Activated T-helper 2 cell treated with anti-CD3 and anti-CD28 coated beads, Interferon-gamma antibody, Interleukin-2, Interleukin-4, amounts not matched to agents 10 μg/mL and 5 μg/mL and 100 μg/mL, durations not matched to agents 14 hours and 24 hours and 36 hours (primary cell): Measurements from ENCODE around the gene LMTK3. TPM values are rescaled to one million over a fixed set of nuclear protein-coding genes. Genes with fewer than 3 reads are reported as not detected.
"Not testable (repeated sequence)": the region's sequence is repeated elsewhere in the genome, so short reads cannot be mapped to it uniquely, and the experiment has no call there.

Experiments
- DNase-seq: peaks from one replicate; pipeline ENCODE4 v3.0.0; 2021; ENCODE audit warnings: low spot score
- H3K27ac Mint-ChIP-seq: one replicate; pipeline ENCODE4 v1.8.0; 2021; ENCODE audit warnings: mixed read lengths
- H3K27me3 Mint-ChIP-seq: one replicate; pipeline ENCODE4 v1.8.0; 2021; ENCODE audit warnings: low read depth, mixed read lengths
- H3K36me3 Mint-ChIP-seq: one replicate; pipeline ENCODE4 v1.8.0; 2021; ENCODE audit warnings: low read depth, mixed read lengths
- H3K4me1 Mint-ChIP-seq: one replicate; pipeline ENCODE4 v1.8.0; 2021; ENCODE audit warnings: low read depth, mixed read lengths
- H3K4me3 Mint-ChIP-seq: one replicate; pipeline ENCODE4 v1.8.0; 2021; ENCODE audit warnings: low read depth, mild to moderate bottlenecking, moderate library complexity, mixed read lengths
- H3K9me3 Mint-ChIP-seq: one replicate; pipeline ENCODE4 v1.8.0; 2021; ENCODE audit warnings: mixed read lengths
- intact Hi-C: fragments of 100-400 bp; cut with micrococcal nuclease; formaldehyde crosslinking; loops from one replicate; pipeline ENCODE4 v1.15.1; 2023
- total RNA-seq: library from RNA; stranded (reverse); gene quantifications from 2 replicates; pipeline ENCODE4 v1.2.3, GENCODE V29; 2022

LMTK3 gene
- total RNA-seq, 1 donor from 2014 or later: 5.1 TPM

- H3K27ac Mint-ChIP-seq: no peak within 1 kb of the TSS
- DNase-seq: no peak
Measured at GRCh38 chr19:48551437-48552302, 40.0 kb upstream of the LMTK3 start, which contains the start of gene SULT2B1. Gene SULT2B1, plus strand, starts transcription at chr19:48552172. Its CDS starts 81 bp downstream, at chr19:48552253.

GRCh38 chr19:48549380-48549779, 37.7 kb upstream of the LMTK3 start:
- Mint-ChIP-seq H3K27me3 (no peaks in the 10 kb centered on the region), H3K4me1 (no peaks in the 10 kb centered on the region), H3K36me3 (no peaks in the 10 kb centered on the region), H3K27ac (no peak overlapping the region), H3K4me3 (no peak overlapping the region), H3K9me3 (no peaks in the 10 kb centered on the region)
- intact Hi-C loops: no loop called here
- no peak for DNase-seq

More at GRCh38 chr19:48551437-48552302, 40.0 kb upstream of the LMTK3 start, which contains the start of gene SULT2B1:
- Mint-ChIP-seq H3K9me3 (no peaks in the 10 kb centered on the region), H3K27me3 (no peaks in the 10 kb centered on the region), H3K4me3 (no peak within 1 kb of the TSS), H3K4me1 (no peaks in the 10 kb centered on the region), H3K36me3 (no peaks in the 10 kb centered on the region)
- intact Hi-C loops: no loop called here

GRCh38 chr19:48548253-48548911, 36.7 kb upstream of the LMTK3 start:
- Mint-ChIP-seq H3K9me3 (no peaks in the 10 kb centered on the region), H3K27ac (no peak overlapping the region), H3K4me1 (no peaks in the 10 kb centered on the region), H3K36me3 (no peaks in the 10 kb centered on the region), H3K4me3 (no peak overlapping the region), H3K27me3 (no peaks in the 10 kb centered on the region)
- no peak for DNase-seq
- intact Hi-C loops: no loop called here

GRCh38 chr19:48547722-48548121, 36.1 kb upstream of the LMTK3 start:
- Mint-ChIP-seq H3K9me3 (no peaks in the 10 kb centered on the region), H3K27ac (no peak overlapping the region), H3K4me3 (no peak overlapping the region), H3K27me3 (no peaks in the 10 kb centered on the region), H3K36me3 (no peaks in the 10 kb centered on the region), H3K4me1 (no peaks in the 10 kb centered on the region)
- intact Hi-C loops: no loop called here
- DNase-seq: no peak

- intact Hi-C loops: no loop called here
- DNase-seq: no peak
- Mint-ChIP-seq H3K4me3 (no peak overlapping the region), H3K27me3 (no peaks in the 10 kb centered on the region), H3K27ac (no peak overlapping the region), H3K36me3 (no peaks in the 10 kb centered on the region), H3K4me1 (no peaks in the 10 kb centered on the region), H3K9me3 (no peaks in the 10 kb centered on the region)
Measured at GRCh38 chr19:48544856-48545750, 33.5 kb upstream of the LMTK3 start.

GRCh38 chr19:48543121-48543710, 31.6 kb upstream of the LMTK3 start:
- no peak for DNase-seq
- Mint-ChIP-seq H3K4me1 (no peaks in the 10 kb centered on the region), H3K4me3 (no peak overlapping the region), H3K36me3 (no peaks in the 10 kb centered on the region), H3K9me3 (no peaks in the 10 kb centered on the region), H3K27me3 (no peaks in the 10 kb centered on the region), H3K27ac (no peak overlapping the region)
- intact Hi-C loops: no loop called here

- intact Hi-C loops: no loop called here
- H3K9me3 Mint-ChIP-seq: no peaks in the 10 kb centered on the region
- H3K36me3 Mint-ChIP-seq: no peaks in the 10 kb centered on the region
- H3K27ac Mint-ChIP-seq: no peak overlapping the region
- DNase-seq: no peak
- no peaks in the 10 kb centered on the region for H3K4me1 Mint-ChIP-seq
- no peak overlapping the region for H3K4me3 Mint-ChIP-seq
- H3K27me3 Mint-ChIP-seq: no peaks in the 10 kb centered on the region
Measured at GRCh38 chr19:48541813-48542212, 30.2 kb upstream of the LMTK3 start.

GRCh38 chr19:48540110-48540509, 28.5 kb upstream of the LMTK3 start:
- DNase-seq: no peak
- H3K27me3 Mint-ChIP-seq: no peaks in the 10 kb centered on the region
- intact Hi-C loops: no loop called here

GRCh38 chr19:48539503-48540096, 28.0 kb upstream of the LMTK3 start:
- no peak overlapping the region for H3K27ac Mint-ChIP-seq
- H3K9me3 Mint-ChIP-seq: no peaks in the 10 kb centered on the region
- H3K27me3 Mint-ChIP-seq: no peaks in the 10 kb centered on the region
- no peak overlapping the region for H3K4me3 Mint-ChIP-seq
- intact Hi-C loops: no loop called here
- no peaks in the 10 kb centered on the region for H3K36me3 Mint-ChIP-seq
- no peaks in the 10 kb centered on the region for H3K4me1 Mint-ChIP-seq
- DNase-seq: no peak

More at GRCh38 chr19:48540110-48540509, 28.5 kb upstream of the LMTK3 start:
- no peaks in the 10 kb centered on the region for H3K9me3 Mint-ChIP-seq
- H3K4me3 Mint-ChIP-seq: no peak overlapping the region
- H3K36me3 Mint-ChIP-seq: no peaks in the 10 kb centered on the region
- H3K4me1 Mint-ChIP-seq: no peaks in the 10 kb centered on the region
- H3K27ac Mint-ChIP-seq: no peak overlapping the region

GRCh38 chr19:48538057-48538456, 26.4 kb upstream of the LMTK3 start:
- H3K36me3 Mint-ChIP-seq, H3K27me3 Mint-ChIP-seq, H3K27ac Mint-ChIP-seq, H3K9me3 Mint-ChIP-seq, H3K4me3 Mint-ChIP-seq, DNase-seq, intact Hi-C loops, H3K4me1 Mint-ChIP-seq: not testable (repeated sequence)

GRCh38 chr19:48537541-48537940, 25.9 kb upstream of the LMTK3 start:
- H3K4me3 Mint-ChIP-seq: no peak overlapping the region
- intact Hi-C loops: no loop called here
- no peaks in the 10 kb centered on the region for H3K27me3 Mint-ChIP-seq
- DNase-seq: no peak
- no peaks in the 10 kb centered on the region for H3K4me1 Mint-ChIP-seq
- no peaks in the 10 kb centered on the region for H3K9me3 Mint-ChIP-seq
- H3K27ac Mint-ChIP-seq: no peak overlapping the region
- no peaks in the 10 kb centered on the region for H3K36me3 Mint-ChIP-seq

GRCh38 chr19:48533770-48534169, 22.1 kb upstream of the LMTK3 start:
- no peak for DNase-seq
- intact Hi-C loops: no loop called here
- Mint-ChIP-seq H3K4me1 (no peaks in the 10 kb centered on the region), H3K27me3 (no peaks in the 10 kb centered on the region), H3K4me3 (no peak overlapping the region), H3K36me3 (no peaks in the 10 kb centered on the region), H3K27ac (no peak overlapping the region), H3K9me3 (no peaks in the 10 kb centered on the region)
